Fibroblast of lung (primary cell): ENCODE measurements around the gene SDF2L1.

ENCODE experiments used
- CTCF ChIP-seq, 2 donors: IDR thresholded peaks in 1 of 2; conservative IDR thresholded peaks in 1 of 2; 1 replicate in 1 of 2; 2 replicates in 1 of 2; pipeline ENCODE4 v1.5.1; 2011 to 2012; ENCODE audit warnings: low read length in 2 of 2, control low read depth in 1 of 2, inconsistent platforms in 1 of 2, low read depth in 1 of 2, mild to moderate bottlenecking in 1 of 2
- EZH2 ChIP-seq: IDR thresholded peaks from 2 replicates; pipeline ENCODE4 v1.5.1; 2012; ENCODE audit warnings: low read length, control low read depth, mild to moderate bottlenecking; ENCODE audit errors: missing control alignments

DNA sequence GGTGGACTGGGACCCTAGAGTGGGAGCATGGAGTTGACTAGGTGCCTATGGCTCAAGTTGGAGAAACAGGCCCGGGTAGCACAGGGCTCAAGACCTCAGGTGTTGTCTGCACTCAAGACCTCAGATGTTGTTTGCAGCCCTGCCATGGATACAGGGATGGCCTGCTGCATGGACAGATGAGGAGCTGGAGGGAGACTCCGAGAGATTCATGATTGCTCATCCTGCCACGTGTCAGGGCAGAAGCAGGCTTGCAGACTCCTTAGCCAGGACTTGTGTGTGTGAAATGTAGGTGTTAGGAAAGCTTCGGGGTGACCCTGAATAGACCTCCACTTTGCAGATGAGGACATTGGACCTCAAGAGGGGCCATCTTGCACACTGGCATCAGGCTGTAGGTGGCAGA is 8.6 kb upstream of the SDF2L1 start:
- TF ChIP-seq CTCF (conservative IDR thresholded peaks at IDR 0.05 in 1 of 2, IDR thresholded peaks at IDR 0.05 in 1 of 2; ENCODE audit: low read depth in 1 of 2, low read length in 2 of 2): no peak
- TF ChIP-seq EZH2: no peak
